Caco-2 (cell line): ENCODE measurements around the gene NDRG2. TPM values are rescaled to one million over a fixed set of nuclear protein-coding genes. Genes with fewer than 3 reads are reported as not detected.

ENCODE experiments used
- BruUV-seq: library from RNA; stranded (reverse); fragments of 400-500 nt; replicated peaks from 2 replicates; lab custom pipeline; 2021; lab: Mats Ljungman, UMichigan
- CTCF ChIA-PET: fragments of 300-600 bp; sonication (Branson Sonifier 250); formaldehyde crosslinking; loops from one replicate; lab custom pipeline; 2022; ENCODE audit warnings: antibody characterized with exemption; lab: Charles Lee
- POLR2A ChIA-PET: fragments of 300-600 bp; sonication (Branson Sonifier 250); formaldehyde crosslinking; loops from one replicate; lab custom pipeline; 2022; ENCODE audit warnings: antibody characterized with exemption; lab: Charles Lee
- DNase-seq, 2 experiments: peaks; one replicate each; pipeline versions ENCODE4 v3.0.0 to v3.0.0-alpha.2; 2020 to 2022
- H3K27me3 ChIP-seq: replicated peaks from 2 replicates; pipeline ENCODE4 v1.6.0; 2011; ENCODE audit warnings: low read length; ENCODE audit not compliant: control insufficient read depth, insufficient read depth
- H3K36me3 ChIP-seq: 2 replicates; pipeline ENCODE4 v1.5.1; 2011; ENCODE audit warnings: low read length; ENCODE audit not compliant: control insufficient read depth, insufficient read depth
- H3K4me1 ChIP-seq: fragments of 250-450 bp; sonication (Bioruptor Pico); 2 replicates; pipeline ENCODE4 v1.5.1; 2020; ENCODE audit warnings: mild to moderate bottlenecking
- H3K4me3 ChIP-seq: 2 replicates; pipeline ENCODE4 v1.5.1; 2011; ENCODE audit warnings: low read depth, mild to moderate bottlenecking, control low read depth, low read length
- H3K9me3 ChIP-seq: fragments of 250-450 bp; sonication (Bioruptor Pico); 2 replicates; pipeline ENCODE4 v1.5.1; 2020; ENCODE audit warnings: mild to moderate bottlenecking, moderate library complexity
- H3K27ac Mint-ChIP-seq: one replicate; pipeline ENCODE4 v1.8.0; 2022; ENCODE audit warnings: mixed read lengths; ENCODE audit not compliant: unreplicated experiment
- H3K27me3 Mint-ChIP-seq: one replicate; pipeline ENCODE4 v1.8.0; 2022; ENCODE audit warnings: mixed read lengths; ENCODE audit not compliant: insufficient read depth, unreplicated experiment
- H3K36me3 Mint-ChIP-seq: one replicate; pipeline ENCODE4 v1.8.0; 2022; ENCODE audit warnings: mild to moderate bottlenecking, mixed read lengths; ENCODE audit not compliant: insufficient read depth, unreplicated experiment
- H3K4me1 Mint-ChIP-seq: one replicate; pipeline ENCODE4 v1.8.0; 2022; ENCODE audit warnings: low read depth, mixed read lengths; ENCODE audit not compliant: unreplicated experiment
- H3K4me3 Mint-ChIP-seq: one replicate; pipeline ENCODE4 v1.8.0; 2022; ENCODE audit warnings: mild to moderate bottlenecking, moderate library complexity, mixed read lengths; ENCODE audit not compliant: unreplicated experiment
- H3K9me3 Mint-ChIP-seq: one replicate; pipeline ENCODE4 v1.8.0; 2022; ENCODE audit warnings: mixed read lengths; ENCODE audit not compliant: unreplicated experiment
- CTCF ChIP-seq, 2 experiments: fragments of 200-600 bp in 1 of 2; IDR thresholded peaks; 1 replicate in 1 of 2; 2 replicates in 1 of 2; pipeline versions ENCODE4 v1.5.1 to v1.8.0; 2011 to 2022; ENCODE audit warnings: antibody characterized with exemption in 1 of 2, control low read depth in 1 of 2, inconsistent platforms in 1 of 2, low read depth in 1 of 2, low read length in 1 of 2, mild to moderate bottlenecking in 1 of 2, moderate library complexity in 1 of 2; ENCODE audit not compliant: insufficient read depth in 1 of 2, severe bottlenecking in 1 of 2, unreplicated experiment in 1 of 2
- intact Hi-C: fragments of 100-400 bp; cut with micrococcal nuclease; formaldehyde crosslinking; loops from one replicate; pipeline ENCODE4 v1.10.0; 2022; ENCODE audit not compliant: unreplicated experiment
- total RNA-seq: library from RNA; stranded (reverse); gene quantifications from 2 replicates; pipeline ENCODE4 v1.2.3, GENCODE V29; 2022

Gene NDRG2
- total RNA-seq, 1 experiment from 2014 or later = 17.7 TPM

GRCh38 chr14:21068521-21069387 lies 43.9 kb upstream of the NDRG2 start:
- CTCF ChIA-PET = interaction anchor here (0.5 to 3.8 kb wide), 17 partner anchors 11 to 232 kb away, joined by 3 to 127 read pairs (median 6); partner anchors contain the start of gene TMEM253
- intact Hi-C loops = loop anchor here (1.0 to 5.0 kb wide), 4 partner anchors 24 to 124 kb away; no protein-coding TSS in a partner anchor
- Mint-ChIP-seq H3K27me3 (peaks cover 8% of the 10 kb centered on the region), H3K36me3 (no peaks in the 10 kb centered on the region), H3K27ac (no peak overlapping the region), H3K4me1 (no peaks in the 10 kb centered on the region), H3K9me3 (no peaks in the 10 kb centered on the region), H3K4me3 (peak overlapping the region; percentile 84)
- no TSS peak for BruUV-seq
- Histone ChIP-seq H3K36me3 (no peaks in the 10 kb centered on the region), H3K27me3 (no peaks in the 10 kb centered on the region), H3K4me1 (peaks cover 6% of the 10 kb centered on the region), H3K9me3 (no peaks in the 10 kb centered on the region), H3K4me3 (peak overlapping the region; percentile 76)
- peak; percentile 71 to 79 for DNase-seq
- POLR2A ChIA-PET = interaction anchor here (0.5 to 1.1 kb wide), 2 partner anchors 36 to 381 kb away, joined by 3 to 7 read pairs; no protein-coding TSS in a partner anchor
- peak; percentile 80 to 83 for TF ChIP-seq CTCF (IDR thresholded peaks at IDR 0.05; ENCODE audit: insufficient read depth in 1 of 2, low read depth in 1 of 2, low read length in 1 of 2, severe bottlenecking in 1 of 2, unreplicated experiment in 1 of 2)

DNA sequence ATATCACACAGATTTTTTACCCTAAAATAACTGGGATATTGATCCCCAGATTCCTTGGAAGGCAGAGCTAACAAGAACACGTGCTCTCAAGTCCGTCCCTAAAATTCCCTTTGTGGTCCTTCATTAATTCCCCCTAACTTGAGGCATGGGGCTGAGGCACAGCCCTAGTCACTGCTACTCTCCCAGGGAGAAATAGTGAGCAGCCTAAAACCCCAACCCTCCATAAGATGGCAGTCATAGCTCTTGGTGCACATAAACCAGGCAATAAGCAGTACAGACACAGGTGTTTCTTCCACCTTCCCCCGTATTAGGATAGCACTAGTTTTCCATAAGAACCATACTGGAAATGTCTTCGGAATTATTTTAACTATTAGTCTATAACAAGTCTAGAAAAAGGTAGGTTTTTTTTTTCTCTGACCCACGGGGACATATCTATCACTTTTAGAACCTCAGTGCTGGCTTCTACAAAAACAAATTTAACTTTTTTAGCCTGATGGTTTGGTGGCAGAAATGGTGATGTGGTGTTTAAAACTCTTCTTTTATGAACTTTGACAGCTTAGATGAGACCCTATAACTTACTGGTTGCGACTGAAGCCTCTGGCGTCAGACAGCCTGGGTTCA lies 42.1 kb upstream of the NDRG2 start:
- Mint-ChIP-seq H3K27ac (no peak overlapping the region), H3K27me3 (peaks cover 8% of the 10 kb centered on the region)

More for the DNA sequence above, 42.1 kb upstream of the NDRG2 start:
- Mint-ChIP-seq H3K9me3 (no peaks in the 10 kb centered on the region), H3K4me1 (no peaks in the 10 kb centered on the region), H3K36me3 (no peaks in the 10 kb centered on the region), H3K4me3 (no peak overlapping the region)
- CTCF ChIA-PET = interaction anchor here (0.7 to 3.8 kb wide), 4 partner anchors 25 to 389 kb away, joined by 3 to 127 read pairs (median 26); partner anchors contain the start of gene CHD8
- BruUV-seq = no TSS peak
- DNase-seq = peak in 1 of 2 experiments; percentile 40
- peak in 1 of 2 experiments; percentile 54 for TF ChIP-seq CTCF (IDR thresholded peaks at IDR 0.05; ENCODE audit: insufficient read depth in 1 of 2, low read depth in 1 of 2, low read length in 1 of 2, severe bottlenecking in 1 of 2, unreplicated experiment in 1 of 2)
- intact Hi-C loops = loop anchor here (5.0 kb wide), 1 partner anchor 125 kb away; no protein-coding TSS in a partner anchor
- POLR2A ChIA-PET = no interaction called here
- no peaks in the 10 kb centered on the region for H3K27me3 ChIP-seq
- H3K9me3 ChIP-seq = no peaks in the 10 kb centered on the region
- H3K4me1 ChIP-seq = peaks cover 6% of the 10 kb centered on the region
- no peak overlapping the region for H3K4me3 ChIP-seq
- H3K36me3 ChIP-seq = no peaks in the 10 kb centered on the region
